NCI-H187 treated with DMSO at 0.1 percent for 48 hours (cell line): ENCODE measurements around the gene PARP4.
"Not testable (repeated sequence)": the region's sequence is repeated elsewhere in the genome, so short reads cannot be mapped to it uniquely, and the experiment has no call there.

Experiments used
- DNase-seq: peaks from one replicate; lab custom pipeline; 2025; lab: John Stamatoyannopoulos, UW

Gene PARP4

GRCh38 chr13:24512197-24512907, at the start of gene PARP4:
PARP4 (minus strand) TSS chr13:24512778; CDS start chr13:24503776, 9,002 bp downstream.
- DNase-seq = no peak

GRCh38 chr13:24560579-24561187, 48.1 kb upstream of the PARP4 start:
- DNase-seq = not testable (repeated sequence)

- DNase-seq = not testable (repeated sequence)
Observed at GRCh38 chr13:24559431-24560218, 47.0 kb upstream of the PARP4 start.

- DNase-seq = no peak
Observed at GRCh38 chr13:24557081-24557480, 44.5 kb upstream of the PARP4 start.

- DNase-seq = not testable (repeated sequence)
Observed at GRCh38 chr13:24553892-24554291, 41.3 kb upstream of the PARP4 start.

- DNase-seq = not testable (repeated sequence)
Observed at GRCh38 chr13:24541476-24542352, 29.1 kb upstream of the PARP4 start.

GRCh38 chr13:24541127-24541475, 28.5 kb upstream of the PARP4 start:
- DNase-seq = no peak

GRCh38 chr13:24540236-24541126, 27.9 kb upstream of the PARP4 start:
- DNase-seq = no peak

- DNase-seq = no peak
Observed at GRCh38 chr13:24539500-24540165, 27.1 kb upstream of the PARP4 start.

- no peak for DNase-seq
Observed at GRCh38 chr13:24529478-24529877, 16.9 kb upstream of the PARP4 start.

GRCh38 chr13:24528816-24529398, 16.3 kb upstream of the PARP4 start:
- DNase-seq = no peak

- DNase-seq = no peak
Observed at GRCh38 chr13:24527266-24527775, 14.7 kb upstream of the PARP4 start.

- no peak for DNase-seq
Observed at GRCh38 chr13:24520733-24521132, 8.2 kb upstream of the PARP4 start.

GRCh38 chr13:24516919-24517318, 4.3 kb upstream of the PARP4 start:
- DNase-seq = no peak

GRCh38 chr13:24512908-24513213, 283 bp upstream of the PARP4 start:
- DNase-seq = no peak

GRCh38 chr13:24511816-24512196, 772 bp downstream of the PARP4 start:
- DNase-seq = no peak

- no peak for DNase-seq
Observed at GRCh38 chr13:24511019-24511815, 1.4 kb downstream of the PARP4 start.

- DNase-seq = no peak
Observed at GRCh38 chr13:24506698-24507335, 5.8 kb downstream of the PARP4 start.

- not testable (repeated sequence) for DNase-seq
Observed at GRCh38 chr13:24506283-24506682, 6.3 kb downstream of the PARP4 start.
